ENCODE data around the gene MAP3K20. TPM values are rescaled to one million over a fixed set of nuclear protein-coding genes. Genes with fewer than 3 reads are reported as not detected.

Gene MAP3K20
- total and polyA plus RNA-seq, 2 donors (not counting 3 experiments of a cell fraction or from before 2014, with no cell fraction given): 7.8 to 31.5 TPM

- Histone ChIP-seq H2AFZ (ENCODE audit: low read depth, low read length) (no peak overlapping the region), H4K20me1 (replicated peaks; ENCODE audit: control insufficient read depth, extremely low read depth, insufficient read depth, low read length) (no peaks in the 10 kb centered on the region), H3K27me3 (ENCODE audit: control insufficient read depth in 2 of 2, insufficient read depth in 2 of 2, low read length in 2 of 2) (no peaks in the 10 kb centered on the region), H3K9me1 (replicated peaks; ENCODE audit: control insufficient read depth, extremely low read depth, insufficient read depth, low read length) (no peaks in the 10 kb centered on the region), H3K9ac (replicated peaks; ENCODE audit: extremely low read depth, insufficient read depth, low read length) (no peak overlapping the region), H3K27ac (ENCODE audit: insufficient read depth, low read depth, low read length) (no peak overlapping the region), H3K79me2 (ENCODE audit: control insufficient read depth, insufficient read depth, low read length) (no peaks in the 10 kb centered on the region), H3K4me1 (ENCODE audit: control insufficient read depth, extremely low read depth, insufficient read depth, low read length) (no peaks in the 10 kb centered on the region), H3K9me3 (replicated peaks; ENCODE audit: control insufficient read depth, insufficient read depth, low read length) (no peaks in the 10 kb centered on the region), H3K36me3 (ENCODE audit: control insufficient read depth in 2 of 2, extremely low read depth in 1 of 2, insufficient read depth in 2 of 2, low read length in 2 of 2) (no peaks in the 10 kb centered on the region), H3K4me2 (ENCODE audit: insufficient read depth, low read length) (no peak overlapping the region), H3K4me3 (replicated peaks in 1 of 3; ENCODE audit: insufficient read depth in 1 of 3, low read depth in 1 of 3, low read length in 3 of 3) (no peak overlapping the region)
- DNase-seq (ENCODE audit: low read depth, low spot score) (no peak), FAIRE-seq (no peak)
- ChIA-PET CTCF (interaction anchor here (0.8 to 17.1 kb wide), 6 partner anchors 7 to 404 kb away, joined by 3 to 493 read pairs (median 6); no protein-coding TSS in a partner anchor), POLR2A (no interaction called here)
- TF ChIP-seq POLR2AphosphoS5 (IDR thresholded peaks at IDR 0.05; ENCODE audit: insufficient read depth, low read depth, low read length) (no peak), MYC (IDR thresholded peaks at IDR 0.05; ENCODE audit: low read depth, low read length) (no peak), FOS (IDR thresholded peaks at IDR 0.05; ENCODE audit: borderline replicate concordance, insufficient read depth, low read length) (no peak)
- no TSS peak for BruUV-seq (replicated peaks)
- intact Hi-C loops (cut with micrococcal nuclease): loop anchor here (10.0 kb wide), 1 partner anchor 138 kb away; the partner anchor contains the start of gene CDCA7
- dilution Hi-C loops (cut with MboI; ENCODE audit: extremely low pct_ligation_motif_present, low sequenced_read_pairs): loop anchor here (25.0 kb wide), 1 partner anchor 205 kb away; no protein-coding TSS in a partner anchor
These were observed 141.6 kb downstream of the MAP3K20 start for GRCh38 chr2:173217116-173217840.

- Histone ChIP-seq H3K4me2 (ENCODE audit: insufficient read depth, low read length) (no peak overlapping the region), H3K9me3 (replicated peaks; ENCODE audit: control insufficient read depth, insufficient read depth, low read length) (no peaks in the 10 kb centered on the region), H3K9me1 (replicated peaks; ENCODE audit: control insufficient read depth, extremely low read depth, insufficient read depth, low read length) (no peaks in the 10 kb centered on the region), H4K20me1 (replicated peaks; ENCODE audit: control insufficient read depth, extremely low read depth, insufficient read depth, low read length) (no peaks in the 10 kb centered on the region), H3K4me3 (replicated peaks in 1 of 3; ENCODE audit: insufficient read depth in 1 of 3, low read depth in 1 of 3, low read length in 3 of 3) (no peak overlapping the region), H3K9ac (replicated peaks; ENCODE audit: extremely low read depth, insufficient read depth, low read length) (no peak overlapping the region), H3K27me3 (ENCODE audit: control insufficient read depth in 2 of 2, insufficient read depth in 2 of 2, low read length in 2 of 2) (no peaks in the 10 kb centered on the region), H3K4me1 (ENCODE audit: control insufficient read depth, extremely low read depth, insufficient read depth, low read length) (no peaks in the 10 kb centered on the region), H3K79me2 (ENCODE audit: control insufficient read depth, insufficient read depth, low read length) (no peaks in the 10 kb centered on the region), H3K27ac (ENCODE audit: insufficient read depth, low read depth, low read length) (no peak overlapping the region), H2AFZ (ENCODE audit: low read depth, low read length) (no peak overlapping the region), H3K36me3 (ENCODE audit: control insufficient read depth in 2 of 2, extremely low read depth in 1 of 2, insufficient read depth in 2 of 2, low read length in 2 of 2) (no peaks in the 10 kb centered on the region)
- ChIA-PET CTCF (interaction anchor here (0.8 to 17.1 kb wide), 5 partner anchors 9 to 405 kb away, joined by 3 to 493 read pairs (median 4); no protein-coding TSS in a partner anchor), POLR2A (interaction anchor here (0.6 kb wide), 1 partner anchor 10 kb away, joined by 6 read pairs; no protein-coding TSS in a partner anchor)
- TF ChIP-seq POLR2A (IDR thresholded peaks at IDR 0.05; ENCODE audit: low read depth, low read length): no peak
- no peak for TF ChIP-seq MYC (IDR thresholded peaks at IDR 0.05; ENCODE audit: low read depth, low read length)
- dilution Hi-C loops (cut with MboI; ENCODE audit: extremely low pct_ligation_motif_present, low sequenced_read_pairs) (loop anchor here (25.0 kb wide), 1 partner anchor 206 kb away; no protein-coding TSS in a partner anchor), intact Hi-C loops (cut with micrococcal nuclease) (loop anchor here (10.0 kb wide), 1 partner anchor 136 kb away; the partner anchor contains the start of gene CDCA7)
- BruUV-seq (replicated peaks): no TSS peak
- DNase-seq (ENCODE audit: low read depth, low spot score) (peak; percentile 39), FAIRE-seq (peak; percentile 31)
These were observed 142.8 kb downstream of the MAP3K20 start for GRCh38 chr2:173218326-173219056.
